EH (cell line): ENCODE measurements around the gene LEFTY2.
"Not testable (repeated sequence)": the region's sequence is repeated elsewhere in the genome, so short reads cannot be mapped to it uniquely, and the experiment has no call there.

ENCODE experiments used
- DNase-seq: peaks from one replicate; pipeline ENCODE4 v3.0.0-alpha.2; 2015; ENCODE audit warnings: low read depth

The LEFTY2 gene, protein sequence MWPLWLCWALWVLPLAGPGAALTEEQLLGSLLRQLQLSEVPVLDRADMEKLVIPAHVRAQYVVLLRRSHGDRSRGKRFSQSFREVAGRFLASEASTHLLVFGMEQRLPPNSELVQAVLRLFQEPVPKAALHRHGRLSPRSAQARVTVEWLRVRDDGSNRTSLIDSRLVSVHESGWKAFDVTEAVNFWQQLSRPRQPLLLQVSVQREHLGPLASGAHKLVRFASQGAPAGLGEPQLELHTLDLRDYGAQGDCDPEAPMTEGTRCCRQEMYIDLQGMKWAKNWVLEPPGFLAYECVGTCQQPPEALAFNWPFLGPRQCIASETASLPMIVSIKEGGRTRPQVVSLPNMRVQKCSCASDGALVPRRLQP

GRCh38 chr1:225941187-225941941, at the start of gene LEFTY2:
Gene LEFTY2, minus strand, starts transcription at chr1:225941220. Its CDS starts 80 bp downstream, at chr1:225941140.
- DNase-seq, result no peak

- DNase-seq, result peak; percentile 54
Measured at GRCh38 chr1:225987491-225988316, 46.7 kb upstream of the LEFTY2 start.

DNA sequence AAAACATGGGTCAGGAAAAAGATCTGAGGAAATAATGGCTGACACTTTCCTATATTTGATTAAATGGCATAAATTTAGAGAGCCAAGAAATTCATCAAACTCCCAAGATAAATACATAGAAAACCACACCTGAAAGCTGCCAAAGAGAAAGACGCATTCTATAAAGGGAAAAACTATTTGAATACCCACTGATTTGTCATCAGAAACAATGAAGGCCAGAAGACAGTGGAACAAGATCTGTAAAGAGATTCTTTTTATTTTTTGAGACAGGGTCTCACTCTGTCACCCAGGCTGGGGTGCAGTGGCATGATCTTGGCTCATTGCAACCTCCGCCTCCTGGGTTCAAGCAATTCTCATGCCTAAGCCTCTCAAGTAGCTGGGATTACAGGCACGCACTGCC, 40.7 kb upstream of the LEFTY2 start:
- no peak for DNase-seq

- DNase-seq, result no peak
Measured at GRCh38 chr1:225980005-225980836, 39.2 kb upstream of the LEFTY2 start.

DNA sequence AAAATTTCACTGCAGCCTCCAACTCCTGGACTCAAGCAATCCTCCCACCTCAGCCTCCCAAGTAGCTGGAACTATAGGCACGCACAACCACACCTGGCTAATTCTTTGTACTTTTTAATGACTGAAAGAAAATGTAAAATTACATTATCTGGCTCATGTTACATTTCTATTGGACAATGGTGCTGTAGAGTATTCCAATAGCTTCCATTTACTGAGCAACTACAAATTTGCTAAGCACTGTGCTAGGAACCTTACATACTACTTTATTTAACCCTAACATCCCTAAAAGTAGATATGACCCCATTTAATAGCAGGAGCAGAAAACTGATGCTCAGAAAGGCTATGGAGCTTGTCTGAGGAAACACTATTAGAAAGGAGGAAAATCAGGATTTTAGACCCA, 38.4 kb upstream of the LEFTY2 start:
- DNase-seq, result no peak

DNA sequence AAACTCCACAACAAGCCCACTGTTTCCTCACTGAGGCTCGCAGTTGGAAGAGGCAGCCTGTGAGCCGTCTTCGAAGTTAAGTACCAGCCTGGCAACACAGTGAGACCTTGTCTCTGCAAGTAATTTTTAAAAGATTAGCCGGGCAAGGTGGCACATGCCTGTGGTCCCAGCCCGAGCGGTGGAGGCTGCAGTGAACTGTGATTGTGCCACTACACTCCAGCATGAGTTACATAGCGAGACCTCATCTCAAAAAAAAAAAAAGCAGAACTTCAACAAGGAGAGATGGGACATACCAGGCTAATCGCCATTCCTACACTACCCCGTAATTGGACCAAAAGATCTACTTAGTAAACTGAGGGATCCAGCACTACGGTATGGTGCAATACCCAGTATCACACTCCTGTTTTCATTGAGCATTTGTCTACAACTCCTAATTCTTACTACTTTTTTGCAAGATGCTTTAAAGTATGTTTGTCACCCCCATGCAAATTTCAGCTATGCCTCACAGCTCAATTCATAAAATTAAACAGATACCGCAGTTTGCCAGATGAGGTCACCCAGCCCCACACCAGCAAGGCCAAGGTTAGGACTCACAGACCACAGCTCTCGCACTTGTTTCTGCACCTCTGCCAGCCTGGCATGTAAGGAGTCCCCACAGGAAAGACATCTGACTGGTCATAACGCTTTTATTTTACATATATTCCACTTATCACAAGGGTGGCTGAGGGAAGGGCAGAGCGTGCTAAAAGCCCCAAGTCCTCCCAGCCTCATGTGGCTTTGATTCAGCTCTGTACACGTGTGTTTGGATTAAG, 37.1 kb upstream of the LEFTY2 start:
- no peak for DNase-seq

- not testable (repeated sequence) for DNase-seq
Measured at GRCh38 chr1:225975146-225975545, 34.1 kb upstream of the LEFTY2 start.

DNA sequence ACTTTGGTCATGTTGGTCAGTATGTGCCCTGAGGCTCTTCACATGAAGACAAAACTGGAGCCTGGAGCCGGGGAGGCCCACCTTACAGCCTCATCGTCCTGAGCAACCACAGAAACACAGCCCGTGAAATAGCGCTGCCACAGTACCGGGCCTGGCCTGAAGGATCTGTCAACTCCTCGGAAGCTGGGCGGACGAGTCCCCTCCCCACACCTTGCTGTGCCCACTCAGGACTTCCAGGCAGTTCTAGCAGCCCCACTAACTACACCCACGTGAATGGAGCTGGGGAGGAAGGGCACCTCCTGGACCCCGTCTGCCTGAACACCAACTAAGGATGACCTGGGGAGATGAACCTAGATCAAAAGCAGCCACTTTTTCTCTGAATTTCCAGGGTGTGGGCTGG, 33.4 kb upstream of the LEFTY2 start:
- DNase-seq, result no peak

DNA sequence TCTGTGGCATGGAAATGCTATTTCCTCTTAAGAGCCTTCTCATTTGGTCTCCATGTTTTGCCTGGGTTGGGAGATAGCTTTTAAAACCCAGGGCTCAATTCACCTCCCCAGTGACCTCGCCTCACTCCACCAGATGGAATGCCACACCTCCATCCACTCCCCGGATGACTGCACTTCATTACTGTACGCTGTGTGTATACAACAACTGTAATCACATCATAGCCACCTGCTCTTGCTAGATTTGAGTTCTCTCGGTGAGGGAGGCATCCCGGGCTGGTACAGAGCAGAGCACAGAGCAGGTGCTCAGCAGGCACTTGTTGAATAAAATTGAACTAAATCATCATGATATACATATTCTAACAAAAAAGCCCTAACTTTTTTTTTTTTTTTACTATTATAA, 32.1 kb upstream of the LEFTY2 start:
- no peak for DNase-seq

- no peak for DNase-seq
Measured at GRCh38 chr1:225972344-225973152, 31.5 kb upstream of the LEFTY2 start.

GRCh38 chr1:225970592-225971157, 29.7 kb upstream of the LEFTY2 start:
- not testable (repeated sequence) for DNase-seq

DNA sequence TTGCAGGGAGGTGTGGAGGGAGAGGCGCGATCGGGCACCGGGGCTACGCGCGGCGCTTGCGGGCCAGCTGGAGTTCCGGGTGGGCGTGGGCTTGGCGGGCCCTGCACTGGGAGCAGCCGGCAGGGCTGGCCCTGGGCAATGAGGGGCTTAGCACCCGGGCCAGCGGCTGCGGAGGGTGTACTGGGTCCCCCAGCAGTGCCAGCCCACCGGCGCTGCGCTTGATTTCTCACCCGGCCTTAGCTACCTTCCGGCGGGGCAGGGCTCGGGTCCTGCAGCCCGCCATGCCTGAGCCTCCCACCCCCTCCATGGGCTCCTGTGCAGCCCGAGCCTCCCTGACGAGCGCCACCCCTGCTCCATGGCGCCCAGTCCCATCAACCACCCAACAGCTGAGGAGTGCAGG, 28.7 kb upstream of the LEFTY2 start:
- DNase-seq, result not testable (repeated sequence)

- DNase-seq, result no peak
Measured at GRCh38 chr1:225965231-225965630, 24.2 kb upstream of the LEFTY2 start.

DNA sequence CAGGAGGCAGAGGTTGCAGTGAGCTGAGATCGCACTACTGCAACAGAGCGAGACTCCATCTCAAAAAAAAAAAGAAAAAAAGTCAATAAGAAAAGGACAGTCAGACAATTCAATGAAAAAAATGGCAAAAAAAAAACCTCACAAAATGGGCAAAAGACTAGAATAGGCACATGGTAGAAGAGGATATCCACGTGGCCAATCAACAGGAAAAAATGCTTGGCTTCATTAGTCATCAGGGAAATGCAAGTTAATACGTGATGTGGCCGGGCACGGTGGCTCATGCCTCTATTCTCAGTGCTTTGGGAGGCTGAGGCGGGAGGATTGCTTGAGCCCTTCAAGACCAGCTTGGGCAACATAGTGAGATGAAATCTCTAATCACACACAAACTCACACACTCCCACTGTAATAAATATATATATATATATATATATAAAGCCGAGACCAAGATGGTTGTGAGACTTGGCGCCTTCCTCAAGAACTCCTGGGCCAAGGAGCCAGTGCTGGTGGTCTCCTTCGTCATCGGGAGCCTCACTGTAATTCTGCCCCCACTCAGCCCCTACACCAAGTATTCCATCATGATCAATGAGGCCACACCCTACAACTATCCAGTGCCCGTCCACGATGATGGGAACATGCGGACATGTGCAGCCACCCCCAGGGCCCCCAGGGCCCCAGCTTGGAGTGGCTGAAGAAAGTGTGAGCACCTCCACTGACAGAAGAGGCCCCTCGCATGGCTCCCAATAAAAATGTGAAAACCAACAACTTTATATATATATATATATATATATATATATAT, 22.9 kb upstream of the LEFTY2 start:
- peak; percentile 20 for DNase-seq

GRCh38 chr1:225962440-225962975, 21.5 kb upstream of the LEFTY2 start:
- DNase-seq, result no peak

DNA sequence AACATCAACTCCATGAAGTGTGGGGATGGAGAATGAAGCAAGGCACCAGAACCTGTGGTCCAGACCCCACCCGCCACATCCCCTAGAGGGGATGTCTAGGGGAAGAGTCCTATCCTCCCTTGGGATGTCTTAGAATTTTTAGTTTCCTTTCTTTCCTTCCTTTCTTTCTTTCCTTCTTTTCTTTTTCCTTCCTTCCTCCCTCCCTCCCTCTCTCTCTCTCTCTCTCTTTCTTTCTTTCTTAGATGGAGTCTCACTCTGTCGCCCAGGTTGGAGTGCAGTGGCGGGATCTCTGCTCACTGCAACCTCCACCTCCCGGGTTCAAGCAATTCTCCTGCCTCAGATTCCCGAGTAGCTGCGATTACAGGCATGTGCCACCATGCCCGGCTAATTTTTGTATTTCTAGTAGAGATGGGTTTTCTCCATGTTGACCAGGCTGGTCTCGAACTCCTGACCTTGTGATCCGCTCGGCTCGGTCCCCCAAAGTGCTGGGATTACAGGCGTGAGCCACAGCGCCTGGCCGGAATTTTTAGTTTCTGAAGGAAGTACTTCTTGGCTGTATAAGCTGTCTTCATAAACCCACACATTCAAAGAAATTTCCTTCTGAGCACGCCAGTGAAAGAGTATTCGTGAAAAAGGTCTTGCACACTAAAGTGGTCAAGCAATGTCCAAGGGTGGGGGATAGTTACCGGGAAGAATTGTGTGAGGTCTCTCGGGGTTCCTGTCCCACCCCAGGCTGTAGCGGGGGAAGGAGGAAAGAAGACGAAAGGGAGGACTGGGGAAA, 20.8 kb upstream of the LEFTY2 start:
- no peak for DNase-seq

GRCh38 chr1:225958041-225958440, 17.0 kb upstream of the LEFTY2 start:
- no peak for DNase-seq

DNA sequence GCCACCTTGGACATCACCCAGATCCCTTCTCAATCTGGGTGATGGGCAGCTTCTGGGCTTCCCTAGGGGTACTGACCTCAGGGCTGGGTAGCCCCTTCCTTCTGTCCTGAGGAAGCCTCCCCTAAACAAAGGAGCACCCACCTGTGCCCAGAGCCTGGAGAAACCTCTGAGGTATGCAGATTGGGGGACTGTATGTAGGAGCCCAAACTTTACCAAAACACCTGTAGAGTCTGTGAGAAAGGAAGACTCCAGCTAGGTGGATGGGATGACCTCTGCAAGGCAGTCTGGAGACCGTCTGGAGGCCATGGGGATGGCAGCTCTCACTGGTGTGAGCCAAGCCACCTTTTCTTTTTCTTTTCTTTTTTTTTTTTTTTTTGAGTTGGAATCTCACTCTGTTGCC, 13.7 kb upstream of the LEFTY2 start:
- DNase-seq, result no peak
